Measurements from ENCODE around the gene AFF3.
"Not testable (repeated sequence)": the region's sequence is repeated elsewhere in the genome, so short reads cannot be mapped to it uniquely, and the experiment has no call there.

AFF3 gene

GRCh38 chr2:100145893-100146656 lies 3.7 kb upstream of the AFF3 start:
- DNase-seq: no peak

GRCh38 chr2:100143286-100143685 lies 896 bp upstream of the AFF3 start:
- DNase-seq: no peak

GRCh38 chr2:100141906-100142305 lies 484 bp downstream of the AFF3 start:
- no peak for DNase-seq

- DNase-seq: no peak
Observed at GRCh38 chr2:100140582-100140981, 1.8 kb downstream of the AFF3 start.

GRCh38 chr2:100137866-100138570 lies 4.4 kb downstream of the AFF3 start:
- DNase-seq: no peak

GRCh38 chr2:100137318-100137717 lies 5.1 kb downstream of the AFF3 start:
- DNase-seq: no peak

- no peak for DNase-seq
Observed at GRCh38 chr2:100136310-100136709, 6.1 kb downstream of the AFF3 start.

- no peak for DNase-seq
Observed at GRCh38 chr2:100135415-100135814, 7.0 kb downstream of the AFF3 start.

- no peak for DNase-seq
Observed at GRCh38 chr2:100130595-100131391, 11.6 kb downstream of the AFF3 start.

GRCh38 chr2:100126897-100127401 lies 15.4 kb downstream of the AFF3 start:
- no peak for DNase-seq

GRCh38 chr2:100126201-100126600 lies 16.2 kb downstream of the AFF3 start:
- no peak for DNase-seq

GRCh38 chr2:100125626-100126025 lies 16.8 kb downstream of the AFF3 start:
- DNase-seq: no peak

- DNase-seq: no peak
Observed at GRCh38 chr2:100124761-100125160, 17.6 kb downstream of the AFF3 start.

GRCh38 chr2:100121124-100121718 lies 21.2 kb downstream of the AFF3 start:
- DNase-seq: no peak

GRCh38 chr2:100119235-100119634 lies 23.2 kb downstream of the AFF3 start:
- no peak for DNase-seq

GRCh38 chr2:100113990-100114433 lies 28.4 kb downstream of the AFF3 start:
- no peak for DNase-seq

GRCh38 chr2:100110614-100111000 lies 31.8 kb downstream of the AFF3 start:
- DNase-seq: no peak

- DNase-seq: no peak
Observed at GRCh38 chr2:100109986-100110613, 32.3 kb downstream of the AFF3 start.

- DNase-seq: not testable (repeated sequence)
Observed at GRCh38 chr2:100108648-100109020, 33.8 kb downstream of the AFF3 start.

GRCh38 chr2:100107906-100108647 lies 34.3 kb downstream of the AFF3 start:
- no peak for DNase-seq

- no peak for DNase-seq
Observed at GRCh38 chr2:100107440-100107839, 35.0 kb downstream of the AFF3 start.

GRCh38 chr2:100106460-100106859 lies 35.9 kb downstream of the AFF3 start:
- DNase-seq: no peak

All from stimulated activated CD4-positive, alpha-beta T cell treated with anti-CD3 and anti-CD28 coated beads, Interleukin-4, amount 100 ng/mL, for 4 hours (primary cell).